Mammary epithelial cell (primary cell): ENCODE results near the gene MAU2.

Experiments used
- CTCF ChIP-seq, 2 donors: IDR thresholded peaks in 1 of 2; conservative IDR thresholded peaks in 1 of 2; 2 replicates each; pipeline ENCODE4 v1.5.1; 2011 to 2012; ENCODE audit warnings: inconsistent platforms in 2 of 2, low read length in 2 of 2, mild to moderate bottlenecking in 2 of 2, control low read depth in 1 of 2, low read depth in 1 of 2; ENCODE audit not compliant: insufficient read depth in 1 of 2; ENCODE audit errors: extremely low read depth in 1 of 2
- EZH2 ChIP-seq: IDR thresholded peaks from 2 replicates; pipeline ENCODE4 v1.6.1; 2012; ENCODE audit warnings: low read length, inconsistent platforms, borderline replicate concordance

- no peak for TF ChIP-seq CTCF (conservative IDR thresholded peaks at IDR 0.05 in 1 of 2, IDR thresholded peaks at IDR 0.05 in 1 of 2; ENCODE audit: extremely low read depth in 1 of 2, insufficient read depth in 1 of 2, low read depth in 1 of 2, low read length in 2 of 2)
- no peak for TF ChIP-seq EZH2
These were observed 16.3 kb upstream of the MAU2 start for GRCh38 chr19:19304186-19304965.
